K562 (cell line): ENCODE measurements around the gene PLK1. TPM values are rescaled to one million over a fixed set of nuclear protein-coding genes. Genes with fewer than 3 reads are reported as not detected.

ENCODE experiments used
- BHLHE40 ChIP-seq: IDR thresholded peaks from 2 replicates; pipeline ENCODE4 v1.6.1; 2011; ENCODE audit warnings: low read length, improper control_type of control experiment
- CHD2 ChIP-seq: IDR thresholded peaks from 2 replicates; pipeline ENCODE4 v1.6.1; 2011; ENCODE audit warnings: low read depth, low read length
- E2F8 ChIP-seq: fragments of 450-650 bp; IDR thresholded peaks from 2 replicates; pipeline ENCODE4 v1.7.1; 2018; ENCODE audit warnings: mild to moderate bottlenecking, low read depth; ENCODE audit not compliant: partially characterized antibody
- LARP7 ChIP-seq: fragments of 450-650 bp; IDR thresholded peaks from 2 replicates; pipeline ENCODE4 v1.6.1; 2016
- MTA3 ChIP-seq: fragments of 450-650 bp; formaldehyde crosslinking; IDR thresholded peaks from 2 replicates; pipeline ENCODE4 v1.6.1; 2017; ENCODE audit warnings: mild to moderate bottlenecking, borderline replicate concordance
- NCOA4 ChIP-seq: fragments of 450-650 bp; IDR thresholded peaks from 2 replicates; pipeline ENCODE4 v1.6.1; 2018; ENCODE audit warnings: mild to moderate bottlenecking; ENCODE audit not compliant: partially characterized antibody
- NR3C1 ChIP-seq: sonication (generic); formaldehyde crosslinking; IDR thresholded peaks from 2 replicates; pipeline ENCODE4 v1.8.1; 2022; ENCODE audit warnings: missing genetic modification reagents
- NUFIP1 ChIP-seq: fragments of 450-650 bp; IDR thresholded peaks from 2 replicates; pipeline ENCODE4 v1.6.1; 2018; ENCODE audit not compliant: partially characterized antibody
- PURB ChIP-seq: sonication (generic); formaldehyde crosslinking; IDR thresholded peaks from 2 replicates; pipeline ENCODE4 v1.9.0; 2021; ENCODE audit warnings: low read depth, mild to moderate bottlenecking, missing genetic modification reagents
- RBM15 ChIP-seq: fragments of 200-400 bp; formaldehyde crosslinking; IDR thresholded peaks from 2 replicates; pipeline ENCODE4 v1.6.1; 2018; ENCODE audit warnings: mild to moderate bottlenecking, low read length, moderate library complexity; ENCODE audit not compliant: insufficient read depth
- RUNX1 ChIP-seq: sonication (generic); IDR thresholded peaks from 2 replicates; pipeline ENCODE4 v1.6.1; 2016; ENCODE audit warnings: antibody characterized with exemption, low read depth
- SLC30A9 ChIP-seq: fragments of 250-450 bp; sonication (Bioruptor Pico); IDR thresholded peaks from 2 replicates; pipeline ENCODE4 v1.8.0; 2022; ENCODE audit warnings: mild to moderate bottlenecking, moderate library complexity
- SRSF1 ChIP-seq: fragments of 200-400 bp; formaldehyde crosslinking; IDR thresholded peaks from 2 replicates; pipeline ENCODE4 v1.6.1; 2017; ENCODE audit warnings: mild to moderate bottlenecking, low read depth, low read length, moderate library complexity
- TBL1XR1 ChIP-seq, 2 experiments: IDR thresholded peaks; 2 replicates each; pipeline ENCODE4 v1.6.1; 2012; ENCODE audit warnings: improper control_type of control experiment in 2 of 2, low read length in 2 of 2, mild to moderate bottlenecking in 1 of 2
- TOE1 ChIP-seq, 2 experiments: fragments of 450-650 bp in 1 of 2; sonication (generic) in 1 of 2; formaldehyde crosslinking in 1 of 2; IDR thresholded peaks; 2 replicates each; pipeline versions ENCODE4 v1.7.1 to v1.8.0; 2016 to 2022; ENCODE audit warnings: borderline replicate concordance in 2 of 2, mild to moderate bottlenecking in 2 of 2, antibody characterized with exemption in 1 of 2, inconsistent platforms in 1 of 2, low read depth in 1 of 2, missing genetic modification reagents in 1 of 2, moderate library complexity in 1 of 2
- TSC22D4 ChIP-seq: fragments of 450-650 bp; IDR thresholded peaks from 2 replicates; pipeline ENCODE4 v1.6.1; 2016; ENCODE audit warnings: missing genetic modification characterization, missing biosample characterization, control low read depth
- ZBTB7A ChIP-seq: IDR thresholded peaks from 2 replicates; pipeline ENCODE4 v1.6.1; 2011; ENCODE audit warnings: low read depth, mild to moderate bottlenecking, low read length, moderate library complexity, borderline replicate concordance; ENCODE audit not compliant: control insufficient read depth
- ZC3H11A ChIP-seq: IDR thresholded peaks from 2 replicates; pipeline ENCODE4 v1.6.1; 2012; ENCODE audit warnings: low read depth, low read length, improper control_type of control experiment
- ZNF184 ChIP-seq: sonication (generic); formaldehyde crosslinking; IDR thresholded peaks from 2 replicates; pipeline ENCODE4 v1.5.0; 2020; ENCODE audit warnings: missing genetic modification reagents
- ZNF197 ChIP-seq: fragments of 200-800 bp; sonication (Bioruptor generic); IDR thresholded peaks from 2 replicates; pipeline ENCODE4 v1.6.1; 2016; ENCODE audit warnings: low read depth, missing genetic modification characterization, missing compliant biosample characterization
- ZNF436 ChIP-seq: fragments of 250-450, 450-650 bp; sonication (Bioruptor Pico); formaldehyde crosslinking; IDR thresholded peaks from 2 replicates; pipeline ENCODE4 v1.7.0; 2020; ENCODE audit warnings: mild to moderate bottlenecking
- ZNF445 ChIP-seq: fragments of 250-450 bp; sonication (Bioruptor Pico); IDR thresholded peaks from 2 replicates; pipeline ENCODE4 v1.4.0; 2020; ENCODE audit warnings: low read depth, mild to moderate bottlenecking, moderate library complexity
- polyA plus RNA-seq, 8 experiments: library from polyadenylated mRNA; depleted of rRNA in 4 of 8; stranded (reverse) in 5 of 8; unstranded in 3 of 8; fragments of >200 nt; fragmentation: Nextera tagmentation in 2 of 8; fragmentation: Illumina TruSeq in 1 of 8; extraction: Ambion mirVana in 2 of 8; extraction: Trizol in 1 of 8; gene quantifications; 2 replicates each; pipeline versions ENCODE4 v1.2.1 to v1.2.3, GENCODE V29; 2011 to 2014; ENCODE audit warnings: inconsistent platforms in 1 of 8, missing spikeins in 1 of 8
- total RNA-seq, 7 experiments: library from RNA; depleted of rRNA in 6 of 7; stranded (reverse); fragments of >200 nt in 6 of 7; fragmentation: Illumina TruSeq in 2 of 7; extraction: Trizol in 2 of 7; gene quantifications; 2 replicates each; pipeline versions ENCODE4 v1.2.1 to v1.2.3, GENCODE V29; 2011 to 2021; ENCODE audit warnings: low replicate concordance in 1 of 7
- TF ChIP-seq, protein P1 (sequence below): fragments of 250-450 bp; sonication (Bioruptor Pico); IDR thresholded peaks from 2 replicates; pipeline ENCODE4 v1.4.0; 2020

The PLK1 gene
- total and polyA plus RNA-seq, 9 of the 15 experiments (the other 6 are each of a cell fraction or from before 2014, with no cell fraction given) = 13.6 to 212 (median 45.5) TPM

DNA sequence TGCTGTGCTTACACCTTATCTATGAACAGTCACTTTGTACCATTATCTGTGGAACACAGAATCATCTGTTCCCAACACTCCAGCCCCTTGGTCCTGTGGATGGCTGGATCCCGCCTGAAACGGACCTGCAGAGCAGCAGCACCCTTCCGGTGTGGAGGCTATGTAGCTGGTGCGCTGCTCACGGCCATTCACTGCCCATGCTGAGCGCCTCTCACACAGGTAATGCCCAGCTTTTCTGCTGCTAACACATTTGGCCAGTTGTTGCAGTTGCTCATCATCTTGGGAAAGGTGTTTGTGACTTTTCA lies 11.4 kb upstream of the PLK1 start (continued):
- TF ChIP-seq, protein P1, sequence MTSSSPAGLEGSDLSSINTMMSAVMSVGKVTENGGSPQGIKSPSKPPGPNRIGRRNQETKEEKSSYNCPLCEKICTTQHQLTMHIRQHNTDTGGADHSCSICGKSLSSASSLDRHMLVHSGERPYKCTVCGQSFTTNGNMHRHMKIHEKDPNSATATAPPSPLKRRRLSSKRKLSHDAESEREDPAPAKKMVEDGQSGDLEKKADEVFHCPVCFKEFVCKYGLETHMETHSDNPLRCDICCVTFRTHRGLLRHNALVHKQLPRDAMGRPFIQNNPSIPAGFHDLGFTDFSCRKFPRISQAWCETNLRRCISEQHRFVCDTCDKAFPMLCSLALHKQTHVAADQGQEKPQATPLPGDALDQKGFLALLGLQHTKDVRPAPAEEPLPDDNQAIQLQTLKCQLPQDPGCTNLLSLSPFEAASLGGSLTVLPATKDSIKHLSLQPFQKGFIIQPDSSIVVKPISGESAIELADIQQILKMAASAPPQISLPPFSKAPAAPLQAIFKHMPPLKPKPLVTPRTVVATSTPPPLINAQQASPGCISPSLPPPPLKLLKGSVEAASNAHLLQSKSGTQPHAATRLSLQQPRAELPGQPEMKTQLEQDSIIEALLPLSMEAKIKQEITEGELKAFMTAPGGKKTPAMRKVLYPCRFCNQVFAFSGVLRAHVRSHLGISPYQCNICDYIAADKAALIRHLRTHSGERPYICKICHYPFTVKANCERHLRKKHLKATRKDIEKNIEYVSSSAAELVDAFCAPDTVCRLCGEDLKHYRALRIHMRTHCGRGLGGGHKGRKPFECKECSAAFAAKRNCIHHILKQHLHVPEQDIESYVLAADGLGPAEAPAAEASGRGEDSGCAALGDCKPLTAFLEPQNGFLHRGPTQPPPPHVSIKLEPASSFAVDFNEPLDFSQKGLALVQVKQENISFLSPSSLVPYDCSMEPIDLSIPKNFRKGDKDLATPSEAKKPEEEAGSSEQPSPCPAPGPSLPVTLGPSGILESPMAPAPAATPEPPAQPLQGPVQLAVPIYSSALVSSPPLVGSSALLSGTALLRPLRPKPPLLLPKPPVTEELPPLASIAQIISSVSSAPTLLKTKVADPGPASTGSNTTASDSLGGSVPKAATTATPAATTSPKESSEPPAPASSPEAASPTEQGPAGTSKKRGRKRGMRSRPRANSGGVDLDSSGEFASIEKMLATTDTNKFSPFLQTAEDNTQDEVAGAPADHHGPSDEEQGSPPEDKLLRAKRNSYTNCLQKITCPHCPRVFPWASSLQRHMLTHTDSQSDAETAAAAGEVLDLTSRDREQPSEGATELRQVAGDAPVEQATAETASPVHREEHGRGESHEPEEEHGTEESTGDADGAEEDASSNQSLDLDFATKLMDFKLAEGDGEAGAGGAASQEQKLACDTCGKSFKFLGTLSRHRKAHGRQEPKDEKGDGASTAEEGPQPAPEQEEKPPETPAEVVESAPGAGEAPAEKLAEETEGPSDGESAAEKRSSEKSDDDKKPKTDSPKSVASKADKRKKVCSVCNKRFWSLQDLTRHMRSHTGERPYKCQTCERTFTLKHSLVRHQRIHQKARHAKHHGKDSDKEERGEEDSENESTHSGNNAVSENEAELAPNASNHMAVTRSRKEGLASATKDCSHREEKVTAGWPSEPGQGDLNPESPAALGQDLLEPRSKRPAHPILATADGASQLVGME (CRISPR knock-in tag) = no peak
- TF ChIP-seq BHLHE40 (0 out of 2 replicates have a peak, but pooled peaks have one; percentile 15), TOE1 (IDR thresholded peaks at IDR 0.05; ENCODE audit: borderline replicate concordance) (no peak), TOE1 (CRISPR knock-in tag; IDR thresholded peaks at IDR 0.05; ENCODE audit: borderline replicate concordance, low read depth) (no peak), SLC30A9 (CRISPR knock-in tag) (no peak), ZNF445 (CRISPR knock-in tag) (no peak), E2F8 (no peak), NR3C1 (CRISPR knock-in tag) (no peak), ZBTB7A (no peak), ZNF436 (CRISPR knock-in tag) (no peak), ZNF184 (CRISPR knock-in tag) (no peak), PURB (CRISPR knock-in tag) (no peak), ZC3H11A (no peak), NCOA4 (no peak), RUNX1 (no peak), RBM15 (no peak), CHD2 (no peak), MTA3 (no peak), ZNF197 (CRISPR knock-in tag) (no peak), NUFIP1 (no peak), TSC22D4 (tag) (no peak), LARP7 (no peak), SRSF1 (no peak), TBL1XR1 (IDR thresholded peaks at IDR 0.05; ENCODE audit: low read length in 2 of 2) (0 out of 4 replicates have a peak, but pooled peaks of 1 of the 2 experiments have one; percentile 50)
